Nucleus accumbens (tissue), 56 donors: Measurements from ENCODE around the gene NUP153.
"Not testable (repeated sequence)": the region's sequence is repeated elsewhere in the genome, so short reads cannot be mapped to it uniquely, and the experiment has no call there.

Experiments used
- DNase-seq, 56 donors: peaks; one replicate each; lab custom pipeline; 2025; lab: John Stamatoyannopoulos, UW

The NUP153 gene

GRCh38 chr6:17714879-17715851, 8.4 kb upstream of the NUP153 start:
- DNase-seq, result no peak

DNA sequence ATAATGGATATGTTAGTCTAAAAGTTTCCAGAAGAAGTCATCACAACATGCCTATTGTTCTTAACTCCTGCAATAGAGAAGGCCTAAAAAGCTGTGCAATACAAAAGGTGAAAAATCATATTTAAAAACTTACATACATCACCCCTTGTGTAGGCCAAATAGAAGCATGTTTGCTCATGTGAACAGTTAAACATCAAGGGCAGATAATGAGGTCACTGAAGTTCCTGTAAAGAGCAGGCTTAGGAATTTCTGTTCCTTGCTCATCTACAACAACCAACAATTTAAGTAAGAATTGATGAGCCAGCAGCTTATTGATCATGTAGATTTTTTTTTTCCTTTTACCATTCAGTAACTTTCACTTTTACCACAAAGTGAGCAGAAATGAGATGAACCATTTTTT, 7.5 kb upstream of the NUP153 start:
- DNase-seq, result no peak

GRCh38 chr6:17712576-17712975, 5.9 kb upstream of the NUP153 start:
- DNase-seq, result no peak

DNA sequence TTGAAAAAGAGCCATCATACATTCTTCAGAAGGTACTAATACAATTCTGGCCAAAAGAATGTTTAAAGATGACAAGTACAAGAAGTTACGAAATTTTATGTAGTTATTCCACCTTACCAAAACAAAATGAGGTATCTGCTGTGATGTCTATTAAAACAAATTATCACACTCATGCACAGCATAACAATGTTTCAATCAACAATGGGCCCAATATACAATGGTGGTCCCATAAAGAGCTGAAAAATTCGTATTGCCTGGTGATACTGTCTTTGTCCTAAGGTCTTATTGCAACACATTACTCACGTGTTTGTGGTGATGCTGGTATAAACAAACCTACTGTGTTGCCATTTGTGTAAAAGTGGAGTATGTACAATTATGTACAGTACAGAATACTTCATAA, 3.6 kb upstream of the NUP153 start:
- no peak for DNase-seq

- DNase-seq, result no peak
Measured at GRCh38 chr6:17709476-17709875, 2.8 kb upstream of the NUP153 start.

GRCh38 chr6:17708035-17708434, 1.3 kb upstream of the NUP153 start:
- DNase-seq, result not testable (repeated sequence)

GRCh38 chr6:17707371-17707651, 586 bp upstream of the NUP153 start:
- peak in 1 of 56 donors; percentile 16 for DNase-seq

DNA sequence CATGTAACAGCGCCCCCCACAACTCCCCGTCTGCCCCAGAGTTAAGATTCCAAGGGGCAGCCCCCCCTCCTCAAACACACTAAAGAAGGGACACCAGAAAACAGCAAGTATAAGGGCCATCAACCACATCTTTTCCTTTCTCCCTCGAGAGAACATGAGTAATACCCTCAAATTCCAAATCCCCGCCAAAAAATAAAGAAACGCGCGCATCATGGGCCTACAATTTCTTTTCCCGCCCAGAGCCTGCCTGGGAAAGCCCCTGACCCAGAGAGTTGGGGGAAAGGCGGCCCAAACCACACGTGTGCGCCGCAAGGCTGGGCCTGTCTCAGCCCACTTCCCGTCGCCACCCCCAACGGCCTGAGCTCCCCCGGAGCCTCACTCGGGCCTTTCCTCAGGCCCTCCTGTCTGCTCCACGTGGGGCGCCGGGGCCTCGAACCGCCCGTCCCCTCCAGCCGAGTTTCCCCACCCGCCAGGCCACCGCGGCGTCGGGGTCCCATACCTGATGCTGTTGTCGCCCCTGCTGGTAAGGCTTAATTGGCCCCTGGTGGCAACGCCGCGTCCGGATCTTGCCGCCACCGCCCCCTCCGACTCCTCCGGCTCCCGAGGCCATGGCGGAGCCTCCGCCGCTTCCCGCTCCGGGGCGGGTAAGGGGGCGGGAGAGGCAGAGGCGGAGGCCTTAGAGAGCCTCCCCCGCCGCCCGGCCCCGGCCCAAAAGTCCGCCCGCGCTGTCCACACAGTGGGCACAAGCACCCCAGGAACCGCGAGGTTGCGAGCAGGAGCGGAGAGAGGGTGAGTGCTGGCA, 746 bp downstream of the NUP153 start:
- DNase-seq, result peak in 27 of 56 donors; percentile 4 to 83 (median 45)

GRCh38 chr6:17705428-17705777, 1.3 kb downstream of the NUP153 start:
- peak in 1 of 56 donors; percentile 5 for DNase-seq

- DNase-seq, result no peak
Measured at GRCh38 chr6:17703256-17703694, 3.5 kb downstream of the NUP153 start.

- no peak for DNase-seq
Measured at GRCh38 chr6:17700421-17701416, 6.0 kb downstream of the NUP153 start.

DNA sequence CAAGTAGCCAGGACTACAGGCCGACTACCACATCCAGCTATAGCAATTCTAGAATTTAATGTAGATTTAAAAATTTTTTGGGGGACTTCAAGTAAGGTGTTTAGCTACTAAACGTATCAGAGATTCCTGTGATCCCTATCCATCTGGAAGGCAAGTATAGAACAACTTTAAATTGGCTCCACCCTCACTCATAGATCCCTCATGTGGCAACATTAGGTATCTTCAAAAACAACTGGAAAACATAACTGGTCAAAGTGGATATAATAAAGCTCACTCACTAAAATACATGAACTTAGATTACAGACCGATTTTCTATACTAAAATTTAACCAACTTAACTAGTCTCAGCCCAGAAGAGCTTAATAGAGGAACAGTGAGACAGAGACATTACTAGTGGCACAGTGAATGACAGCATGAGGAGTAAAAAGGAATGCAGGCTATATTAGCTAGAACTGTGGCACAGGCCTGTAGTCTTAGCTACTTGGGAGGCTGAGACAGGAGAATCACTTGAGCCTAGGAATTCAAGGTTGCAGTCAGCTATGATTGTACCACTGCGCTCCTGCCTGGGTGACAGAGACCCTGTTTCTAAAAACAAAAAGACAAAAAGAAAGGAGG, 14.7 kb downstream of the NUP153 start:
- no peak for DNase-seq

- DNase-seq, result no peak
Measured at GRCh38 chr6:17688481-17688880, 18.2 kb downstream of the NUP153 start.

DNA sequence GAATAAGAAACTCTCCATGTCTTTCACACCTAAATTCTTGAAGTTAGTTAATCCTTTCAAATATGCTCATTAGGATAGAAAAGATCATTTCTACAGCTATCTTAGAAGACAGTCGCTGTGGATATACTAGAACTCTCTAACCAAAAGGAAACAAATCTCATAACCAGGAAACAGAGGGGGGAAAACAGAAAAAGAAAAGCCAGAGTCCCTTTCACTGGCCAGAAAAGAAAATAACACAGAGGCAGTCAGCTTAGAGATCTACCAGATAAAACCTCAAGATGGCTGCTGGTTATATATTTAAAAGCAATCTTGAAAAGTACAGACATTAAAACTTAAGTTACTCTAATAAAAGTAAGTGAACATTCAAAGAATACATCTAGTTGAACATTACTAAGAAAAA, 19.6 kb downstream of the NUP153 start:
- no peak for DNase-seq

DNA sequence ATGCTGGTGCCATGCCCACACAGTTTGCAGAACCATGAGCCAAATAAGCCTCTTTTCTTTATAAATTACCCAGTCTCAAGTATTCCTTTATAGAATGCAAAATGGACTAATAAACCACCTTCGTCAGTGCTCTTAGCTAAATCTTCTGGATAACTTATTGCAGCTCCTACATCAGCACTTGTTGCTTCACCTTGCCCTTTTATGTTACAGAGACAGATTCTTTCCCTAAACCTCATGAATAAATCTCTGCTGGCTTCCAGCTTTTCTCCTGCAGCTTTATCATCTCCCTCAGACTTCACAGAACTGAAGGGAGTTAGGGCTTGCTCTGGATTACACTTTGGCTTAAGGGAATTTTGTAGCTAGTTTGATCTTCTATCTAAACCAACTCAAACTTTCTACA, 22.6 kb downstream of the NUP153 start:
- no peak for DNase-seq

GRCh38 chr6:17683428-17683827, 23.3 kb downstream of the NUP153 start:
- DNase-seq, result no peak

GRCh38 chr6:17679726-17680125, 27.0 kb downstream of the NUP153 start:
- DNase-seq, result no peak

GRCh38 chr6:17677602-17678001, 29.1 kb downstream of the NUP153 start:
- no peak for DNase-seq

GRCh38 chr6:17673543-17674254, 33.0 kb downstream of the NUP153 start:
- no peak for DNase-seq
